Activated B cell treated with CpG ODN at 0.5 μM for 24 hours (primary cell): Measurements from ENCODE around the gene SF3A1. TPM values are rescaled to one million over a fixed set of nuclear protein-coding genes. Genes with fewer than 3 reads are reported as not detected.

Experiments
- ATAC-seq: fragments of 200-7000 bp; cut with Tn5 transposase; one replicate; pipeline ENCODE4 v1.10.0; 2021; ENCODE audit warnings: low read depth, mild to moderate bottlenecking, moderate library complexity
- CTCF ChIA-PET: fragments of 350-600 bp; sonication (Branson Sonifier 250); formaldehyde crosslinking; loops from one replicate; lab custom pipeline; 2021; ENCODE audit warnings: antibody characterized with exemption; lab: Charles Lee
- POLR2A ChIA-PET: fragments of 350-600 bp; sonication (Branson Sonifier 250); formaldehyde crosslinking; loops from one replicate; lab custom pipeline; 2021; ENCODE audit warnings: antibody characterized with exemption; lab: Charles Lee
- DNase-seq: peaks from one replicate; pipeline ENCODE4 v3.0.0; 2022
- H3K27ac Mint-ChIP-seq: one replicate; pipeline ENCODE4 v1.8.0; 2020; ENCODE audit warnings: mixed read lengths
- H3K27me3 Mint-ChIP-seq: one replicate; pipeline ENCODE4 v1.8.0; 2021; ENCODE audit warnings: mixed read lengths
- H3K36me3 Mint-ChIP-seq: one replicate; pipeline ENCODE4 v1.8.0; 2021; ENCODE audit warnings: low read depth, mixed read lengths
- H3K4me1 Mint-ChIP-seq: one replicate; pipeline ENCODE4 v1.8.0; 2021; ENCODE audit warnings: mixed read lengths
- H3K4me3 Mint-ChIP-seq: one replicate; pipeline ENCODE4 v1.8.0; 2020; ENCODE audit warnings: mild to moderate bottlenecking, mixed read lengths
- H3K9me3 Mint-ChIP-seq: one replicate; pipeline ENCODE4 v1.8.0; 2020; ENCODE audit warnings: mixed read lengths
- CTCF ChIP-seq: fragments of 200-600 bp; IDR thresholded peaks from one replicate; pipeline ENCODE4 v1.8.0; 2022; ENCODE audit warnings: antibody characterized with exemption, mild to moderate bottlenecking
- intact Hi-C: fragments of 100-400 bp; cut with micrococcal nuclease; formaldehyde crosslinking; loops from one replicate; pipeline ENCODE4 v1.15.1; 2024
- total RNA-seq: library from RNA; stranded (reverse); gene quantifications from 2 replicates; pipeline ENCODE4 v1.2.3, GENCODE V29; 2022

Gene SF3A1
- total RNA-seq, 1 donor from 2014 or later = 263 TPM

- no peak for TF ChIP-seq CTCF
- H3K36me3 Mint-ChIP-seq = peaks cover 31% of the 10 kb centered on the region
- no peak for DNase-seq
- H3K27me3 Mint-ChIP-seq = no peaks in the 10 kb centered on the region
- peaks cover 70% of the 10 kb centered on the region for H3K4me1 Mint-ChIP-seq
- intact Hi-C loops = no loop called here
- H3K27ac Mint-ChIP-seq = no peak overlapping the region
- no peak for ATAC-seq
- ChIA-PET POLR2A (no interaction called here), CTCF (interaction anchor here (2.3 kb wide), 1 partner anchor 33 kb away, joined by 11 read pairs; no protein-coding TSS in a partner anchor)
- H3K9me3 Mint-ChIP-seq = no peaks in the 10 kb centered on the region
- no peak overlapping the region for H3K4me3 Mint-ChIP-seq
These were observed 35.2 kb downstream of the SF3A1 start for GRCh38 chr22:30321461-30321860.

- no peak overlapping the region for H3K27ac Mint-ChIP-seq
- H3K36me3 Mint-ChIP-seq = peaks cover 31% of the 10 kb centered on the region
- H3K9me3 Mint-ChIP-seq = no peaks in the 10 kb centered on the region
- DNase-seq = no peak
- intact Hi-C loops = no loop called here
- no peak for TF ChIP-seq CTCF
- H3K27me3 Mint-ChIP-seq = no peaks in the 10 kb centered on the region
- ATAC-seq = no peak
- ChIA-PET POLR2A (no interaction called here), CTCF (no interaction called here)
- H3K4me3 Mint-ChIP-seq = no peak overlapping the region
- H3K4me1 Mint-ChIP-seq = peaks cover 70% of the 10 kb centered on the region
These were observed 36.6 kb downstream of the SF3A1 start for GRCh38 chr22:30320021-30320556.

GRCh38 chr22:30318799-30319419 lies 37.8 kb downstream of the SF3A1 start:
- Mint-ChIP-seq H3K4me1 (peaks cover 70% of the 10 kb centered on the region), H3K9me3 (no peaks in the 10 kb centered on the region), H3K4me3 (no peak overlapping the region), H3K27ac (peak overlapping the region; percentile 3), H3K36me3 (peaks cover 31% of the 10 kb centered on the region), H3K27me3 (no peaks in the 10 kb centered on the region)
- ChIA-PET CTCF (no interaction called here), POLR2A (no interaction called here)
- intact Hi-C loops = no loop called here
- DNase-seq (no peak), ATAC-seq (no peak)
- no peak for TF ChIP-seq CTCF

DNA sequence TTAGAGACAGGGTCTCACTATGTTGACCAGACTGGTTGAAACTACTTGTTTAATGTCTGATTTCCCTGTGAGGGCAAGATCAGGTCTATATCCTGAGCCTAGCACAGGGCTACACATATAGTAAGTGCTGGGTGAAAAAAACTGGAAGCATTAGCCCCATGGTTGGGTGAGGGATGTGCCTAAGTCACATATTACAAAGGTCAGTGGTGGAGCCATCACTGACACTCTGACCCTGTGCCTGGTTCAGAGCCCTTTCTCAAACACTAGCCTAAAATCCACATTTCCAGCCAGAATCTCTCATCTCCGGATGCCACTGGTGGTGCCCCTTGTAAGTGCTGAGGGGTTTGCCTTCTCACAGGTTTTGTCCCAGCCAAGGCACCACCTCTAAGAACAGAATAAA lies 38.9 kb downstream of the SF3A1 start:
- POLR2A ChIA-PET = no interaction called here
- intact Hi-C loops = no loop called here
- Mint-ChIP-seq H3K27me3 (no peaks in the 10 kb centered on the region), H3K4me1 (peaks cover 70% of the 10 kb centered on the region), H3K4me3 (no peak overlapping the region), H3K9me3 (no peaks in the 10 kb centered on the region), H3K27ac (no peak overlapping the region), H3K36me3 (peaks cover 30% of the 10 kb centered on the region)
- DNase-seq = no peak
- no peak for TF ChIP-seq CTCF
- CTCF ChIA-PET = interaction anchor here (1.0 to 1.6 kb wide), 2 partner anchors 15 to 30 kb away, joined by 4 read pairs; no protein-coding TSS in a partner anchor
- no peak for ATAC-seq

DNA sequence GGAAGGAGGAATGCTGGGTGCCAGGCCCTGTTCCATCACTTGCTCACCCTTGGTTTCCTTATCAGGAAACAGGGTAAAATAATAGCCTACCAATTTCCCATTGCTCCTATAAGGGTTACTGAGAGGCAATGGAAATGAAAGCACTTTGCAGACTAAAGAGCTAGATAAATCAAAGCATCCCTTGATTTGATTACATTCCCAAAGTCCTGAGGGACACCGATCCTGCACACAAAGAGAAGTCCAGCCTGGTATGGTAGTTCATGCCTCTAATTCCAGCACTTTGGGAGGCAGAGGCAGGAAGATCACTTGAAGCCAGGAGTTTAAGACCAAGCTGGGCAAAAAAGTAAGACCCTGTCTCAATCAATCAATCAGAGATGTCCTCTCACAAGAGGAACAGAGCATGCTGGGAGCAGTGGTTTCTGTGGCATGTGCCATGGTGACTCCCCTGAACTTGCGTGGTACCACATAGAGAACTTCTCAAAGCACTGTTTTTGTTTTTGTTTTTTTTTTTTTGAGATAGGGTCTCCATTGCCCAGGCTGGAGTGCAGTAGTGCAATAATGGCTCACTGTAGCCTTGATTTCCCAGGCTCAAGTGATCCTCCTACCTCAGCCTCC lies 40.6 kb downstream of the SF3A1 start:
- Mint-ChIP-seq H3K9me3 (no peaks in the 10 kb centered on the region), H3K36me3 (peaks cover 28% of the 10 kb centered on the region), H3K27ac (peak overlapping the region; percentile 67), H3K27me3 (no peaks in the 10 kb centered on the region), H3K4me3 (no peak overlapping the region), H3K4me1 (peaks cover 81% of the 10 kb centered on the region)
- CTCF ChIA-PET = no interaction called here
- intact Hi-C loops = no loop called here
- DNase-seq = no peak
- ATAC-seq = no peak
- POLR2A ChIA-PET = interaction anchor here (0.7 to 2.6 kb wide), 4 partner anchors 10 to 40 kb away, joined by 3 to 12 read pairs (median 7); partner anchors contain the start of genes CCDC157, SF3A1 and TBC1D10A
- no peak for TF ChIP-seq CTCF
